Esophagus muscularis mucosa (tissue), 3 donors: ENCODE data around the gene C2orf92.

ENCODE experiments used
- CTCF ChIP-seq, 3 experiments: fragments of 200-600 bp in 2 of 3; fragments of 450-650 bp in 1 of 3; sonication (generic) in 2 of 3; IDR thresholded peaks; one replicate each; pipeline ENCODE4 v1.5.1; 2017 to 2019; ENCODE audit warnings: antibody characterized with exemption in 3 of 3, mild to moderate bottlenecking in 2 of 3, moderate library complexity in 1 of 3
- POLR2A ChIP-seq: fragments of 450-650 bp; IDR thresholded peaks from one replicate; pipeline ENCODE4 v1.6.1; 2017; ENCODE audit warnings: antibody characterized with exemption, moderate library complexity, mild to moderate bottlenecking, low read depth
- POLR2AphosphoS5 ChIP-seq, 2 donors: sonication (generic); formaldehyde crosslinking; IDR thresholded peaks; one replicate each; pipeline ENCODE4 v1.6.1; 2017; ENCODE audit warnings: antibody characterized with exemption in 2 of 2

- TF ChIP-seq CTCF (IDR thresholded peaks at IDR 0.05) = no peak
- no peak for TF ChIP-seq POLR2A
- TF ChIP-seq POLR2AphosphoS5 (IDR thresholded peaks at IDR 0.05) = no peak
These were observed 29.0 kb downstream of the C2orf92 start for GRCh38 chr2:97698530-97698929.
